Measurements from ENCODE around the gene METTL27.

The METTL27 gene

GRCh38 chr7:73872056-73872908, 30.0 kb upstream of the METTL27 start:
- TF ChIP-seq CTCF (IDR thresholded peaks at IDR 0.05), result no peak

GRCh38 chr7:73871163-73872011, 29.1 kb upstream of the METTL27 start:
- TF ChIP-seq CTCF (IDR thresholded peaks at IDR 0.05), result no peak

- TF ChIP-seq CTCF (IDR thresholded peaks at IDR 0.05), result no peak
Measured at GRCh38 chr7:73870041-73870492, 27.8 kb upstream of the METTL27 start.

- TF ChIP-seq CTCF (IDR thresholded peaks at IDR 0.05), result no peak
Measured at GRCh38 chr7:73869011-73869798, 26.9 kb upstream of the METTL27 start.

GRCh38 chr7:73866446-73866767, 24.1 kb upstream of the METTL27 start:
- no peak for TF ChIP-seq CTCF (IDR thresholded peaks at IDR 0.05)

GRCh38 chr7:73865738-73866445, 23.6 kb upstream of the METTL27 start:
- peak; percentile 51 for TF ChIP-seq CTCF (IDR thresholded peaks at IDR 0.05)
